Measurements from ENCODE around the gene KCNQ4. TPM values are rescaled to one million over a fixed set of nuclear protein-coding genes. Genes with fewer than 3 reads are reported as not detected.

The KCNQ4 gene
- total RNA-seq, 4 donors from 2014 or later = 1.1 to 3.8 (median 1.5) TPM

GRCh38 chr1:40749817-40750216 lies 33.8 kb upstream of the KCNQ4 start:
- no peaks in the 10 kb centered on the region for H3K27me3 ChIP-seq
- H3K27ac ChIP-seq = no peak overlapping the region
- no peak overlapping the region for H3K4me3 ChIP-seq
- TF ChIP-seq, protein P1, sequence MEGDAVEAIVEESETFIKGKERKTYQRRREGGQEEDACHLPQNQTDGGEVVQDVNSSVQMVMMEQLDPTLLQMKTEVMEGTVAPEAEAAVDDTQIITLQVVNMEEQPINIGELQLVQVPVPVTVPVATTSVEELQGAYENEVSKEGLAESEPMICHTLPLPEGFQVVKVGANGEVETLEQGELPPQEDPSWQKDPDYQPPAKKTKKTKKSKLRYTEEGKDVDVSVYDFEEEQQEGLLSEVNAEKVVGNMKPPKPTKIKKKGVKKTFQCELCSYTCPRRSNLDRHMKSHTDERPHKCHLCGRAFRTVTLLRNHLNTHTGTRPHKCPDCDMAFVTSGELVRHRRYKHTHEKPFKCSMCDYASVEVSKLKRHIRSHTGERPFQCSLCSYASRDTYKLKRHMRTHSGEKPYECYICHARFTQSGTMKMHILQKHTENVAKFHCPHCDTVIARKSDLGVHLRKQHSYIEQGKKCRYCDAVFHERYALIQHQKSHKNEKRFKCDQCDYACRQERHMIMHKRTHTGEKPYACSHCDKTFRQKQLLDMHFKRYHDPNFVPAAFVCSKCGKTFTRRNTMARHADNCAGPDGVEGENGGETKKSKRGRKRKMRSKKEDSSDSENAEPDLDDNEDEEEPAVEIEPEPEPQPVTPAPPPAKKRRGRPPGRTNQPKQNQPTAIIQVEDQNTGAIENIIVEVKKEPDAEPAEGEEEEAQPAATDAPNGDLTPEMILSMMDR (IDR thresholded peaks at IDR 0.05) = no peak
- TF ChIP-seq EP300 (IDR thresholded peaks at IDR 0.05) = no peak
- TF ChIP-seq POLR2AphosphoS5 (IDR thresholded peaks at IDR 0.05) = no peak
- no peak for TF ChIP-seq POLR2A (IDR thresholded peaks at IDR 0.05)
- H3K4me1 ChIP-seq = peaks cover 5% of the 10 kb centered on the region
- H3K9me3 ChIP-seq = no peaks in the 10 kb centered on the region
- H3K36me3 ChIP-seq = peaks cover 54% of the 10 kb centered on the region
- 81% methylated on average over 3 of the region's 3 CpGs for WGBS
- DNase-seq (ENCODE audit: low spot score in 2 of 2) = no peak

- no peaks in the 10 kb centered on the region for H3K27me3 ChIP-seq
- peaks cover 60% of the 10 kb centered on the region for H3K36me3 ChIP-seq
- H3K4me1 ChIP-seq = peaks cover 8% of the 10 kb centered on the region
- 95% methylated on average over 2 of the region's 2 CpGs for WGBS
- H3K9me3 ChIP-seq = no peaks in the 10 kb centered on the region
- no peak for DNase-seq (ENCODE audit: low spot score in 2 of 2)
- no peak overlapping the region for H3K27ac ChIP-seq
- TF ChIP-seq POLR2AphosphoS5 (IDR thresholded peaks at IDR 0.05) = no peak
- TF ChIP-seq, protein P1 (IDR thresholded peaks at IDR 0.05) = no peak
- no peak for TF ChIP-seq EP300 (IDR thresholded peaks at IDR 0.05)
- TF ChIP-seq POLR2A (IDR thresholded peaks at IDR 0.05) = no peak
- H3K4me3 ChIP-seq = no peak overlapping the region
Observed at GRCh38 chr1:40750451-40750908, 33.1 kb upstream of the KCNQ4 start.

- no peak for DNase-seq (ENCODE audit: low spot score in 2 of 2)
- peaks cover 71% of the 10 kb centered on the region for H3K36me3 ChIP-seq
- no peaks in the 10 kb centered on the region for H3K9me3 ChIP-seq
- H3K4me3 ChIP-seq = no peak overlapping the region
- H3K27me3 ChIP-seq = no peaks in the 10 kb centered on the region
- no peak overlapping the region for H3K27ac ChIP-seq
- TF ChIP-seq POLR2AphosphoS5 (IDR thresholded peaks at IDR 0.05) (no peak), EP300 (IDR thresholded peaks at IDR 0.05) (no peak), POLR2A (IDR thresholded peaks at IDR 0.05) (no peak)
- TF ChIP-seq, protein P1 (IDR thresholded peaks at IDR 0.05) = no peak
- peaks cover 8% of the 10 kb centered on the region for H3K4me1 ChIP-seq
- 57% methylated on average over 4 of the region's 4 CpGs for WGBS
Observed at GRCh38 chr1:40751802-40752201, 31.8 kb upstream of the KCNQ4 start.

- Histone ChIP-seq H3K27me3 (no peaks in the 10 kb centered on the region), H3K9me3 (no peaks in the 10 kb centered on the region), H3K4me1 (peaks cover 8% of the 10 kb centered on the region), H3K36me3 (peaks cover 79% of the 10 kb centered on the region), H3K27ac (no peak overlapping the region), H3K4me3 (no peak overlapping the region)
- DNase-seq (ENCODE audit: low spot score in 2 of 2) = no peak
- WGBS = 91% methylated on average over 8 of the region's 8 CpGs
- TF ChIP-seq, protein P1 (IDR thresholded peaks at IDR 0.05) = no peak
- TF ChIP-seq POLR2AphosphoS5 (IDR thresholded peaks at IDR 0.05) = no peak
Observed at GRCh38 chr1:40753142-40753882, 30.3 kb upstream of the KCNQ4 start.

- WGBS = 87% methylated on average over 8 of the region's 8 CpGs
- TF ChIP-seq POLR2AphosphoS5 (IDR thresholded peaks at IDR 0.05) (no peak), EP300 (IDR thresholded peaks at IDR 0.05) (no peak), POLR2A (IDR thresholded peaks at IDR 0.05) (no peak)
- TF ChIP-seq, protein P1 (IDR thresholded peaks at IDR 0.05) = no peak
- Histone ChIP-seq H3K36me3 (peaks cover 79% of the 10 kb centered on the region), H3K4me1 (peaks cover 8% of the 10 kb centered on the region), H3K9me3 (no peaks in the 10 kb centered on the region), H3K27ac (no peak overlapping the region), H3K27me3 (no peaks in the 10 kb centered on the region), H3K4me3 (no peak overlapping the region)
- no peak for DNase-seq (ENCODE audit: low spot score in 2 of 2)
Observed at GRCh38 chr1:40754201-40754600, 29.4 kb upstream of the KCNQ4 start.
